Epidermal melanocyte (primary cell): Measurements from ENCODE around the gene TBL2.
"Not testable (repeated sequence)": the region's sequence is repeated elsewhere in the genome, so short reads cannot be mapped to it uniquely, and the experiment has no call there.

ENCODE experiments used
- DNase-seq: peaks from one replicate; pipeline ENCODE4 v3.0.0; 2011; ENCODE audit warnings: low spot score; ENCODE audit not compliant: insufficient read length

Gene TBL2

DNA sequence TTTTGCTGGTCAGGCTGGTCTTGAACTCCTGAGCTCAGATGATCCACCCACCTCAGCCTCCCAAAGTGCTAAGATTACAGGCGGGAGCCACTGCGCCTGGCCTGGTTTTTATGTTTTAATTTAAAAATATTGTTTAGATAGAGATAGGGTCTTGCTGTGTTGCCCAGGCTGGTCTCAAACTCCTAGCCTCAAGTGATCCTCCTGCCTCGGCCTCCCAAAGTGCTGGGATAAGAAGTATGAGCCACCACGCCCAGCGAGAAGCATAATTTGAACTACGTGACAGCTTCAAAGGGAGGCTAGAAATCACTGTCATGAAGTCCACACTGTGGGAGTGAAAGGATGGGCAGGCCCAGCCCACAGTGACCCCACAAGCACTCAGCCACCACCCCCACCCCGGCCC is 42.5 kb downstream of the TBL2 start:
- not testable (repeated sequence) for DNase-seq

DNA sequence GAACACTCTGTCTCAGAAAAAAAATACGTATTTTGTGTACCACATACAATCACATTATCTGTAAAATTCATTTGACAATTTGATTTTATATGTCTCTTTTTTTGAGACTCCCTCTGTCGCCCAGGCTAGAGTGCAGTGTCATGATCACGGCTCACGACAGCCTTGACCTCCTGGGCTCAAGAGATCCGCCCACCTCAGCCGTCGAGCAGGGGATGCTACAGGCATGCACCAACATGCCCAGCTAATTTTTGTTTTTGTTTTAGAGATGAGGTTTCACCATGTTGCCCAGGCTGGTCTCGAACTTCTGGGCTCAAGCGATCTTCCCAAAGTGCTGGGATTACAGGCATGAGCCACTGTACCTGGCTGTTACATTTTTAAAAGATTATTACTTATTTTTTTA is 44.6 kb downstream of the TBL2 start:
- DNase-seq = no peak

DNA sequence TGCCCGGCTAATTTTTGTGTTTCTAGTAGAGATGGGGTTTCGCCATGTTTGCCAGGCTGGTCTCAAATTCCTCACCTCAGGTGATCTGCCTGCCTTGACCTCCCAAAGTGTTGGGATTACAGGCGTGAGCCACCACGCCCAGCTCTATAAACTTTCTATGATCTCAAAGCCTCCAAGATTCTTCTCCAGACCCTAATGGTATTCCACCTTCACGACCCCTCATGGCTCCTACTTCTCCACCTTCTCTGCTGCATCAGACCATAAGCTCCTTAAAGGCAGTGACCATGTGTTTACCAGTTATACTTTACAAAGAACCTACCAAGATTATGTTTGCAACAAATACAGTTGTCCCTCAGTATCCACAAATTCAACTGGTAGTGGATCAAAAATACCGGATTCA is 46.2 kb downstream of the TBL2 start:
- DNase-seq = no peak

DNA sequence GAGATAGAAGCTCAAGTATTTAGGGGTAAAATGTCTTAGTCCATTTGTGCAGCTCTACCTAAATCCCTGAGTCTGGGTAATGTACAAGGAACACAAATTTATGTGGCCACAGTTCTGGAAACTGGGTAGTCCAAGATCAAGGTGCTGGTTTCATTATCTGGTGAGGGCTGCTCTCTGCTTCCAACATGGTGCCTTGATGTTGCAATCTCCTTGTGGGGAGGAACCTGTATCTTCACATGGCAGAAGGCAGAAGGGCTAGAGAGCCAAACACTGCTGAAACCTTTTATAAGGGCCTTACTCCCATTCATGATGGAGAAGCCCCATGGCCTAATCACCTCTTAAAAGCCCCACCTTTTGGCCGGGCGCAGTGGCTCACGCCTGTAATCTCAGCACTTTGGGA is 47.6 kb downstream of the TBL2 start:
- DNase-seq = no peak

DNA sequence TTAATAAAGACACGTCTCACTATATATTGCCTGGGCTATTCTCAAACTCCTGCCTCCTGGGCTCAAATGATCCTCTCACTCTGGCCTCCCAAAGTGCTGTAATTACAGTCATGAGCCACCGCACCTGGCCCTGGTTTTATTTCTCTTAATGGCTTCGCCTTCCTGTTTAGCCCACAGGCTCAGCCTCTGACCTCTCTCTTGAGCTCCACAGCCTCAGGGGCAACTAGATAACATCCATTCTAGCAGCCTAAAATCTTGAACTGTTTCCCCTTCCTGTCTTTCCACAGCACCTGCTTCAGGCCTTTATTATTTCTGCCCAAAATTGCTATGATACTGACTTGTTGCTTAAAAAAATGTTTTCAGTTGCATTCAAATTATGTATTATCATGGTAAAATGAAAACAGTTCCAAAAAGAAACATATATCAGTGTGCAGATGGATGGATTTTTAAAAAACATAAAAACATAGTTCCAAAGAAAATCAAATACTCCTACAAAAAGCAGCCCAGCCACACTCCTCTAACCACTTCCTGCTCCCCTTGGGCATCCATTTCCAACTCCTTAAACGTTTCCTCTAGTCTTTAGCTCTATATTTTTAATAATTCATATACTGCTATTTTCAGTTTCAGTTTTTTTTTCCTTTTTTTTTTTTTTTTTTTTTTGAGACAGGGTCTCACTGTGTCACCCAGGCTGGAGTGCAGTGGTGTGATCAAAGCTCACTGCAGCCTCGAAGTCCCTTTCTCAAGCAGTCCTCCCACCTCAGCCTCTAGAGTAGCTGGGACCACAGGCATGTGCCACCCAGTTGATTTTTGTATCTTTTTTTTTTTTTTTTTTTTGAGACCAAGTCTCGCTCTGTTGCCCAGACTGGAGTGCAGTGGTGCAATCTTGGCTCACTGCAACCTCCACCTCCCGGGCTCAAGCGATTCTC is 51.2 kb downstream of the TBL2 start:
- no peak for DNase-seq

DNA sequence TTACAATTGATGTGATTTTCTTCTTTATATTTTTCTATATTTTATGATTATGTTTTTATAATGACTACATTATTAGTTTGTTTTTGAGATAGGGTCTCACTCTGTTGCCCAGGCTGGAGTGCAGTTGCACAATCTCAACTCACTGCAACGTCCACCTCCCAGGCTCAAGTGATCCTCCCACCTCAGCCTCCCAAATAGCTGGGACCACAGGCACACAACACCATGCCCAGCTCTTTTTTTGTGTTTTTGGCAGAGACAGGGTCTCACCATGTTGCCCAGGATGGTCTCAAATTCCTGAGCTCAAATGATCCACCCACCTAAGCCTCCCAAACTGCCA is 52.3 kb downstream of the TBL2 start:
- DNase-seq = not testable (repeated sequence)

DNA sequence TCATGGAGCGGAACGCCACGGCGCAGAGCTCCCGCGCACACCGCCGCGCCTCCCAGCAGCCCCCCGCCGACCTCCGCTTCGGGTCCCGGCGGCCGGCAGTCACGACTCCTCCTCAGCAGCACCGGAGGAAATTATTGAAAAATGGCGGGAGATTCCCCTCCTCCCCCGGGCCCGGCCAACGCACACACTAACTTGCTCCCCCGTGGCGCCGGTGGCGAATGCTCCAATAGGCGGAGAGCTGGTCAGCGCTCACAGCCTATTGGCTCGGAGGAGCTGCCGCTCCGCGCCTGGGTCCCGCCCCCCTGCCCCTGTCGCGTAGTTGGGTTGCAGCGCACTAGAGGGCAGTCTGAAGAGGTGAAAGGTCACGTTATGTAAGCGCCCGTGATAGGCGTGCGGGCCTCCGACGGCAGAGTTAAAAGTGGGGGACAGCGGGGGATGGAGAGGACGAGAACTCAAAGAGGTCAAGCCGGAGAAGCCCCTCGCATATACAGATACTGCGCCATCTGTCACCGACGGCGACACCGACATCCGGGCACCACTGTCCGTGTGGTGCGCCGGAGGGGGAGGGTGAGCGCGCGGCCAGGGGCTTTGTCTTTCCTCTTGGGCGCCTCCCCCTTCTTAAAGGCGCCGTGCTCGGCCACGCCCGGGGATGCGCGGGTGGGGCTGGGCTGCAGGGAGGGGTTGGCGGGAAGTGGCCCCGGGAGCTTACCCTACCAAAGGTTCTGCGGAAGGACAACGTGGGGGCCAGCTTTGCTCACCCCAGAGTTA is 56.1 kb downstream of the TBL2 start, which contains the start of gene BAZ1B:
BAZ1B (minus strand) TSS at position 189 of the 768 bp plus-strand sequence. CDS start 360 bp downstream, outside the sequence.
- DNase-seq = peak; percentile 99

DNA sequence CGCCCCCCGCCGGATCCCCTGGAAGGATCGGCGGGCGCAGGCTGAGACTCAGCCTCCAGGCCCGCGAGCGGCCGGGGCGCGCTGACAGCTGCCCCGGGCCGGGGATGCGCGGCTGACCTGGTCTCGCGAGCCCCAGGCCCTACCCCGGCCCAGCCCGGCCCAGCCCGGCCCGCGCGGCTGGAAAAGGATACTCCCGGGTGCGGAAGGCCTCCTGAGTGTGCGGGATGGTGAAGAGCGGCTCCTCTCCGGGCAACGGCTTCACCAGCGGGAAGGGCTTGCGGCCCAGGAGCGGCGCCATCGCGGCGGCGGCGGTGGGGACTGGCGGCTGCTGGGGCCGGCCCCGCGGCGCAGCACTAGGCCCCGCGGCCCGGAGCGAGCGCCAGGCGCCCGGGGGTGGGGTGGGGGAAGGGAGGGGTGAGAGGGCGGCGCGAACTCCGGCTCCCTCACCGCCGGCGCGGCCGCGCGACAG is 56.7 kb downstream of the TBL2 start:
- DNase-seq = no peak

DNA sequence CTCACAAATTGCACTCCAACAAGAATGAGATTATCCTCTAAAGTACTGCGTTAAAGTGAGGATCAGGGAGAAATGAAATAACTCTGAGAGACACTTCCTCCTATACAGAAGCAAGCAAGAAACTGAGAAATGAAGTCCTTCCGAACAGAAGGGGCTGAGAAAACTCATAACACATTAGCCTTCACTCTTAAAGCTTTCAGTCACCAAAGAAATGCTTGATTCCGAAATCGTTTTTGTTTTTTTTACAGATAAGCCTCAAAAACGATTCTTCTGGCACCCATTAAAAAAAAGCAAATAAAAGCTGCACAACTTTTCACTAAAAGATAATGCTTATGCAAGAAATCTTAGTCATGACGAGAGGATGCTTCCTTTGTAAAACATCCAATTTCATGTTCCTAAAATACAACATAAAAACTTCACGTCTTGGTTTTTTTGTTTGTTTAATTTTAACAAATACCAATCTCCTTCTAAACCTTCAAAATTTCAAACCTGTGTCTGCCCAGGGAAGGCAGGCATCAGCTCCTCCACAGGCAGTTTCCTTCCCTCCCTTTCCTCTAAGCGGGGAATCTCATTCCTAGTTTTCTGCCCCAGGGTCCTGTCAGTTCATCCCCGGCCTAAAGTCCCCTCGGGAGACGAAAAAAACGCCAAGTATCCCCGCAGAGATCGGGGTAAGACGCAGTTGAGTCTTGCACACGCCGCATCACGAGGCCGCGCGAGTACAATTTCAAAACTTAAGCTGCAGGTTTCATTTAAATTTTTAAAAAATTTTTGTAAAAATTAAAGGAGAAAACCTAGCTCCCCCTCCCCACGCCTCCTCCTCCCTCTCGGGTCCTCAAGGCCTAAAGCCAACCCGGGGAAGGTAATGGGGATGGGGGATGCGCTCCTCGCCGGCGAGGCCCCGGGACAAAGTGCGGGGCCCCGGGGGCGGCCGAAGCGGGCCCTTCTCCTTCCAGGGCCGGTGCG is 57.4 kb downstream of the TBL2 start:
- peak; percentile 28 for DNase-seq

DNA sequence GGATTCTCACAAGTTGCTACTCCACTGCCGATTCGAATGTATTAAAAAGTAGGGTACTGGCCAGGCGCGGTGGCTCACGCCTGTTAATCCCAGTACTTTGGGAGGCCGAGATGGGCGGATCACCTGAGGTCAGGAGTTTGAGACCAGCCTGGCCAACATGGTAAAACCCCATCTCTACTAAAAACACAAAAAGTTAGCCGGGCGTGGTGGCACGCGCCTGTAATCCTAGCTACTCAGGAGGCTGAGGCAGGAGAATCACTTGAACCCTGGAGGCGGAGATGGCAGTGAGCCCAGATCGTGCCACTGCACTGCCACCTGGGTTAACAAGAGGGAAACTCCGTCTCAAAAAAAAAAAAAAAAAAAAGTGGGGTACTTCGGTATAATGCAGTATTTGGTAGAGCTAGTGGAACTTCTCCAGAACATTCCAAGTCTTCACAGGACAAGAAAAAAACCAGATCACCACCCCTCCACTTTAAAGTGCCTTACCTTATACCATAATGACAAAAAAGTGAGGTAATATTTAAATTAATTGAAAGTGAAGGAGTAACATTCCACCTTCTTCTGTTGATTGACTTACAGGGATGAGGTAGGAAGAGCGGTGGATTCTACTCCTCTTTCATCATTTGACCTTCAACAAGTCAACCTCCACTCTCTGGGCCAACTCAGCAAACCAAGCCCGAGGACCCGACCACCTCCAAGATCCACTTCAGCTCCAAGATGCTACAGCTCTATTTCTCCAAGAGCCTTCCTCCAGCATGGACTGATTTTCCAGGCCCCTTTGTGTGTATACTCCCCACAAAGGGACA is 58.3 kb downstream of the TBL2 start:
- no peak for DNase-seq

DNA sequence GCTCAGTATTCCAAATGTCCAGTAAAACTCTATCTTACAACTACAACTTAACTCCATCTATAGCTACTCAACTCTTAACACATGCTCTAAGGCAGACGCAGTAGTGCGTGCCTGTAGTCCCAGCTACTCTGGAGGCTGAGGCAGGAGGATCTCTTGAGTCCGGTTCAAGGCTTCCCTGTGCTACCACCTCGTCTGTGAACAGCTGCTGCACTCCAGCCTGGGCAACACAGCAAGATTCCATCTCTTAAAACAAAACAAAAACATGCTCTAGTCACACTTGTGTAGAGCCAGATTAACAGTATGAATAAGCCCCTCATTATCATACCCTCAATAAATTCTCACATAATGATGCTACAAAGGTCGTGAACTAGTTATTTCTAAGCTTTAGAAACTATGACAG is 59.9 kb downstream of the TBL2 start:
- DNase-seq = no peak
